NCI-H524 treated with DMSO at 0.1 percent for 48 hours (cell line): Measurements from ENCODE around the gene DDX24.

Source experiments
- DNase-seq: peaks from one replicate; lab custom pipeline; 2025; lab: John Stamatoyannopoulos, UW

DDX24 gene

GRCh38 chr14:94048691-94049624 lies 32.0 kb downstream of the DDX24 start:
- DNase-seq: peak; percentile 89

- DNase-seq: no peak
Measured at GRCh38 chr14:94047581-94047980, 33.4 kb downstream of the DDX24 start.

- no peak for DNase-seq
Measured at GRCh38 chr14:94046696-94047250, 34.2 kb downstream of the DDX24 start.

- no peak for DNase-seq
Measured at GRCh38 chr14:94045563-94046345, 35.2 kb downstream of the DDX24 start.

- DNase-seq: no peak
Measured at GRCh38 chr14:94045101-94045500, 35.9 kb downstream of the DDX24 start.

- no peak for DNase-seq
Measured at GRCh38 chr14:94044476-94045091, 36.4 kb downstream of the DDX24 start.

GRCh38 chr14:94043756-94044475 lies 37.1 kb downstream of the DDX24 start:
- no peak for DNase-seq

- DNase-seq: no peak
Measured at GRCh38 chr14:94043111-94043755, 37.8 kb downstream of the DDX24 start.

- no peak for DNase-seq
Measured at GRCh38 chr14:94042433-94043091, 38.4 kb downstream of the DDX24 start.

GRCh38 chr14:94041551-94042346 lies 39.3 kb downstream of the DDX24 start:
- no peak for DNase-seq

GRCh38 chr14:94040796-94041195 lies 40.2 kb downstream of the DDX24 start:
- no peak for DNase-seq

- no peak for DNase-seq
Measured at GRCh38 chr14:94040247-94040646, 40.8 kb downstream of the DDX24 start.

GRCh38 chr14:94038921-94039629 lies 41.9 kb downstream of the DDX24 start:
- no peak for DNase-seq

GRCh38 chr14:94038510-94038909 lies 42.5 kb downstream of the DDX24 start:
- DNase-seq: no peak

- DNase-seq: no peak
Measured at GRCh38 chr14:94037954-94038353, 43.0 kb downstream of the DDX24 start.

- DNase-seq: no peak
Measured at GRCh38 chr14:94036313-94037167, 44.5 kb downstream of the DDX24 start.

- no peak for DNase-seq
Measured at GRCh38 chr14:94034886-94035285, 46.1 kb downstream of the DDX24 start.

GRCh38 chr14:94031883-94032279 lies 49.1 kb downstream of the DDX24 start:
- no peak for DNase-seq
